Measurements from ENCODE around the gene HMG20A. TPM values are rescaled to one million over a fixed set of nuclear protein-coding genes. Genes with fewer than 3 reads are reported as not detected.

The HMG20A gene
- total RNA-seq, 4 donors from 2014 or later = 26.2 to 30.5 (median 28.4) TPM

DNA sequence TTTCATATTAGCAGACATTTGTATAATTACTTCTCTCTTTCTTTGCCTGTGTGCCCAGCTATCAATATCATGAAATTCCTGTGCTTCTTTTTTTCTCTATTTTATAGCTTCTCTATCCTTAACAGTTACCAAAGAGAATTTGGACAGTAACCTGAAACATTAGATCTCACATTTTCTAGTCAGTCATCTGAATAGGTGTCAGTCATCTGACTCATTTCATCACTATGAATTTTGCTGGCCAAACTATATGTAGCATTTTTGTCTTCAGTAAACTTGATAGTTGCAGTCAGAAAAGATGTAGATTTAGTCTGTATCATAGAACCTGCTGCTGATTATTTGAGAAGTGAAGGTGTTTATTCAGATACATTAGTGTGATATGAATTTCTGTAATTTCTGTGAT, 52.6 kb downstream of the HMG20A start:
- TF ChIP-seq CTCF (IDR thresholded peaks at IDR 0.05; ENCODE audit: low read depth) = no peak

GRCh38 chr15:77474310-77474988, 53.8 kb downstream of the HMG20A start:
- TF ChIP-seq CTCF (IDR thresholded peaks at IDR 0.05; ENCODE audit: low read depth) = no peak

GRCh38 chr15:77475001-77475400, 54.3 kb downstream of the HMG20A start:
- TF ChIP-seq CTCF (IDR thresholded peaks at IDR 0.05; ENCODE audit: low read depth) = no peak

GRCh38 chr15:77475898-77476297, 55.2 kb downstream of the HMG20A start:
- no peak for TF ChIP-seq CTCF (IDR thresholded peaks at IDR 0.05; ENCODE audit: low read depth)

- TF ChIP-seq CTCF (IDR thresholded peaks at IDR 0.05; ENCODE audit: low read depth) = no peak
Observed at GRCh38 chr15:77476995-77477394, 56.3 kb downstream of the HMG20A start.

DNA sequence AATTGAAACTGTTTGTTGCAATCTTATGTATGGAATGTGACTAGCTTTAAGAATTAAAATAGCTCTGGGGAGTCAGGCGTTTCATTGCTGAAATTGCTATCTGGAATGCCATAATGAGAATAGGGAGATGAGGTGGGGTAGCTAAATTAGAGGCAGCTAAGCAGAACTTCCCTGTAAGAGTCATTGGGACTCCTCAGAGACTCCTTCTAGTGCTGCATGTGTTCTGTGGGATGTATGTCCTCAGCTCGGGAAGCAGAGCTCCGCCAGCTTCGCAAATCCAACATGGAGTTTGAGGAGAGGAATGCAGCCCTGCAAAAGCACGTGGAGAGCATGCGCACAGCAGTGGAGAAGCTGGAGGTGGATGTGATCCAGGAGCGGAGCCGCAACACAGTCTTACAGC, 57.4 kb downstream of the HMG20A start:
- no peak for TF ChIP-seq CTCF (IDR thresholded peaks at IDR 0.05; ENCODE audit: low read depth)

GRCh38 chr15:77479015-77479414, 58.3 kb downstream of the HMG20A start:
- no peak for TF ChIP-seq CTCF (IDR thresholded peaks at IDR 0.05; ENCODE audit: low read depth)

All from subcutaneous adipose tissue (tissue), 4 donors.